HG03025 (cell line): Measurements from ENCODE around the gene PAEP.

Experiments used
- ATAC-seq: cut with Tn5 transposase; IDR thresholded peaks from one replicate; pipeline ENCODE4 v1.9.1; 2021; ENCODE audit warnings: mild to moderate bottlenecking, moderate library complexity; ENCODE audit not compliant: unreplicated experiment, low FRiP score

PAEP gene

GRCh38 chr9:135611875-135612209 lies 50.3 kb downstream of the PAEP start:
- ATAC-seq: no peak

- ATAC-seq: no peak
Observed at GRCh38 chr9:135612437-135612836, 50.9 kb downstream of the PAEP start.

- no peak for ATAC-seq
Observed at GRCh38 chr9:135612981-135613910, 51.7 kb downstream of the PAEP start.

- ATAC-seq: no peak
Observed at GRCh38 chr9:135613946-135614805, 52.6 kb downstream of the PAEP start.

GRCh38 chr9:135614821-135615665 lies 53.5 kb downstream of the PAEP start:
- no peak for ATAC-seq

- no peak for ATAC-seq
Observed at GRCh38 chr9:135615666-135616618, 54.4 kb downstream of the PAEP start.
